Retinal pigment epithelial cell (primary cell): ENCODE results near the gene APIP.

Experiments
- DNase-seq: peaks from one replicate; pipeline ENCODE4 v3.0.0-alpha.2; 2010; ENCODE audit warnings: low read depth
- H3K4me3 ChIP-seq: 2 replicates; pipeline ENCODE4 v1.5.1; 2011; ENCODE audit warnings: mild to moderate bottlenecking, low read length, control low read depth, moderate library complexity
- TF ChIP-seq, protein P1 (sequence below): conservative IDR thresholded peaks from 2 replicates; pipeline ENCODE4 v1.5.1; 2011; ENCODE audit warnings: low read depth, low read length, control low read depth, inconsistent platforms

The APIP gene

DNA sequence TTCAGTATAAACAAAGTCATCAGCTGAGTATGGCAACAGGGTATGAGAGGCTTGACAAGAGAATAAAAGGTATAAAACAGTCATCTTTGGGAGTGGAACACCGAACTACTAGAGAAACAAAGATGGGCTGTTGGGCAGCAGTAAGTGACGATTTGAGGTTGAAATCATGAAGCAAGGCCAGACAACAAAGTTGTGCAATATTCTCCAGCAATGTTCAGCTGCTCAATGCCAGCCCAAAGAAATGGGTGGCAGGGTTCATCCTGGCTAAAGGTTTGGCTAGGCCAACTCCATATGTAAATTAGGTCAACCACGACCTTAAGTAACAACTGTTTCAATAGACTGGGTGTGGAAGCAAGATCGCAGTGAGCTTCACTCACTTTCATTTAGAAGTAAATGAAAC lies 6.2 kb downstream of the APIP start:
- no peak for DNase-seq
- TF ChIP-seq, protein P1, sequence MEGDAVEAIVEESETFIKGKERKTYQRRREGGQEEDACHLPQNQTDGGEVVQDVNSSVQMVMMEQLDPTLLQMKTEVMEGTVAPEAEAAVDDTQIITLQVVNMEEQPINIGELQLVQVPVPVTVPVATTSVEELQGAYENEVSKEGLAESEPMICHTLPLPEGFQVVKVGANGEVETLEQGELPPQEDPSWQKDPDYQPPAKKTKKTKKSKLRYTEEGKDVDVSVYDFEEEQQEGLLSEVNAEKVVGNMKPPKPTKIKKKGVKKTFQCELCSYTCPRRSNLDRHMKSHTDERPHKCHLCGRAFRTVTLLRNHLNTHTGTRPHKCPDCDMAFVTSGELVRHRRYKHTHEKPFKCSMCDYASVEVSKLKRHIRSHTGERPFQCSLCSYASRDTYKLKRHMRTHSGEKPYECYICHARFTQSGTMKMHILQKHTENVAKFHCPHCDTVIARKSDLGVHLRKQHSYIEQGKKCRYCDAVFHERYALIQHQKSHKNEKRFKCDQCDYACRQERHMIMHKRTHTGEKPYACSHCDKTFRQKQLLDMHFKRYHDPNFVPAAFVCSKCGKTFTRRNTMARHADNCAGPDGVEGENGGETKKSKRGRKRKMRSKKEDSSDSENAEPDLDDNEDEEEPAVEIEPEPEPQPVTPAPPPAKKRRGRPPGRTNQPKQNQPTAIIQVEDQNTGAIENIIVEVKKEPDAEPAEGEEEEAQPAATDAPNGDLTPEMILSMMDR = no peak
- H3K4me3 ChIP-seq = no peak overlapping the region

DNA sequence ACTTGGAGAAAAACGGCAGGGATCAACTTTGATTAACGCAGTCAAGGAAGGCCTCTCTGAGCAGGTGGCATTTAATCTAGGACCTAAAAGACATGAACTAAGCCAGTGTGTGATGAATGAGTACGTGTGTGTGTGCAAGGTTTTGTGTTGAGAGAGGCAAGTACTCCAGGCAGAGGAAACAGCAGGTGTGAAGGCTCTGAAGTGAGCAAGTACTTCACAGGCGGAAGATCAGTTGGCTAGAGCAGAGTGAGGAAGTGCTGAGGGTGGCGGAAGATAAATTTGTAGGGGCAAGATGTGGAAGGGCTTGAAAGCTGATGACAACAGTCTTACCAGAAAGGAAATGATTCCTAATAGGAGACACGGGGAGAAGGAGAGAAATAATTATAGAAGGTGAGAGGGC lies 6.8 kb downstream of the APIP start:
- TF ChIP-seq, protein P1 = no peak
- no peak overlapping the region for H3K4me3 ChIP-seq
- no peak for DNase-seq

- no peak for DNase-seq
These were observed 8.1 kb downstream of the APIP start for GRCh38 chr11:34907934-34908593.

DNA sequence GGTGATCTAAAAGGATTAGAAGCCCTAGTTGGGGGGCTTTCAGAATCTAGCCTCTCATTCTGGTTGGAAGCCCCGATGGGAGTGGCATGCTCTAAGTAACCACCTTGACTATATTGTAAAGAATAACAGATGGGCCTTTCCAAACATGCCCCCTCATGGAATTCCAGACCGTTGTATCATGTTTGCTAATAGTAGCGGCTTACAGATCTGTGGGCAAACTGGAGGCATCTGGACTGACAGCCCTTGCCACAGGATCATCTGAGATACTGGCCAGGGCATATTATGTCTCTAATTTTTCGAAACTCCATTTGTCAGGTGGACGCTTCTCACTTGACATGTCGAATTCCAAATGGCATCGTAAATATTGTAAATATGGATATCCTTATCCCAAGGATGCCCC lies 10.5 kb downstream of the APIP start:
- DNase-seq = no peak
- no peak overlapping the region for H3K4me3 ChIP-seq
- TF ChIP-seq, protein P1 = no peak

More at GRCh38 chr11:34907934-34908593, 8.1 kb downstream of the APIP start:
- no peak overlapping the region for H3K4me3 ChIP-seq
- TF ChIP-seq, protein P1 = no peak

GRCh38 chr11:34904421-34904955 lies 11.7 kb downstream of the APIP start:
- TF ChIP-seq, protein P1 = no peak
- no peak overlapping the region for H3K4me3 ChIP-seq
- DNase-seq = no peak

- TF ChIP-seq, protein P1 = no peak
- no peak overlapping the region for H3K4me3 ChIP-seq
- DNase-seq = no peak
These were observed 16.6 kb downstream of the APIP start for GRCh38 chr11:34899633-34900016.

- no peak overlapping the region for H3K4me3 ChIP-seq
- TF ChIP-seq, protein P1 = no peak
- no peak for DNase-seq
These were observed 17.7 kb downstream of the APIP start for GRCh38 chr11:34898474-34898873.
